ENCODE measurements around the gene COL28A1.

- TF ChIP-seq CTCF (IDR thresholded peaks at IDR 0.05; ENCODE audit: low read depth, low read length, poor library complexity, severe bottlenecking) (no peak), EZH2phosphoT487 (IDR thresholded peaks at IDR 0.05; ENCODE audit: borderline replicate concordance, low read length) (no peak)
These were observed 96.1 kb downstream of the COL28A1 start for GRCh38 chr7:7439564-7439963.

Measured in DOHH2 (cell line).